Measurements from ENCODE around the gene IL9.

IL9 gene

DNA sequence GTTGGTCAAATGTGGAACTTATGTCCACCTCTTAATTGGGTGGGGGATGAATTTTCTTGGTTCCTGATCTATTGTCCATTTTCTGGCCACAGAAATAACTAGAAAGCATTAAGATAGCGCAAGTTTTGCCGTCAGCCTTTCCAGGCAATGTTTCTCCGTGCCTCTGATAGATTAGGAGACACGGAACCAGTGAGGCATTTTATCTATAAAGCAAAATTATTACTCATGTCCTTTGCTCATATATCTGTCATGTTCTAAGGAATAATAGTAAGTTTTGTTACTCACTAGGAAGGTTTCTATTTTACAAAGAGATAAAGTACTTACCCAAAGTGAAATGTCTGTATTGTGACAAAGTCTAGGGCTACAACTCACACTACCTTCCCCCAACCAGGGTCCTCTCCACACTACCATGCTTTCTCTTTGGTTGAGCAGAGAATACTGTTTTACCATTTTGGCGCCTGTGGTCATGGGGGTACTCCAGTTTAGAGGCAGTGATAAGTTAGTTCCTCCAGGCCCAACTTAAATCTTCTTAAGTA lies 19.9 kb upstream of the IL9 start:
- TF ChIP-seq, protein P1, sequence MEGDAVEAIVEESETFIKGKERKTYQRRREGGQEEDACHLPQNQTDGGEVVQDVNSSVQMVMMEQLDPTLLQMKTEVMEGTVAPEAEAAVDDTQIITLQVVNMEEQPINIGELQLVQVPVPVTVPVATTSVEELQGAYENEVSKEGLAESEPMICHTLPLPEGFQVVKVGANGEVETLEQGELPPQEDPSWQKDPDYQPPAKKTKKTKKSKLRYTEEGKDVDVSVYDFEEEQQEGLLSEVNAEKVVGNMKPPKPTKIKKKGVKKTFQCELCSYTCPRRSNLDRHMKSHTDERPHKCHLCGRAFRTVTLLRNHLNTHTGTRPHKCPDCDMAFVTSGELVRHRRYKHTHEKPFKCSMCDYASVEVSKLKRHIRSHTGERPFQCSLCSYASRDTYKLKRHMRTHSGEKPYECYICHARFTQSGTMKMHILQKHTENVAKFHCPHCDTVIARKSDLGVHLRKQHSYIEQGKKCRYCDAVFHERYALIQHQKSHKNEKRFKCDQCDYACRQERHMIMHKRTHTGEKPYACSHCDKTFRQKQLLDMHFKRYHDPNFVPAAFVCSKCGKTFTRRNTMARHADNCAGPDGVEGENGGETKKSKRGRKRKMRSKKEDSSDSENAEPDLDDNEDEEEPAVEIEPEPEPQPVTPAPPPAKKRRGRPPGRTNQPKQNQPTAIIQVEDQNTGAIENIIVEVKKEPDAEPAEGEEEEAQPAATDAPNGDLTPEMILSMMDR (IDR thresholded peaks at IDR 0.05; ENCODE audit: borderline replicate concordance, insufficient read depth, low read depth, low read length), result no peak
- H3K4me3 ChIP-seq (ENCODE audit: low read depth, low read length), result no peak overlapping the region

DNA sequence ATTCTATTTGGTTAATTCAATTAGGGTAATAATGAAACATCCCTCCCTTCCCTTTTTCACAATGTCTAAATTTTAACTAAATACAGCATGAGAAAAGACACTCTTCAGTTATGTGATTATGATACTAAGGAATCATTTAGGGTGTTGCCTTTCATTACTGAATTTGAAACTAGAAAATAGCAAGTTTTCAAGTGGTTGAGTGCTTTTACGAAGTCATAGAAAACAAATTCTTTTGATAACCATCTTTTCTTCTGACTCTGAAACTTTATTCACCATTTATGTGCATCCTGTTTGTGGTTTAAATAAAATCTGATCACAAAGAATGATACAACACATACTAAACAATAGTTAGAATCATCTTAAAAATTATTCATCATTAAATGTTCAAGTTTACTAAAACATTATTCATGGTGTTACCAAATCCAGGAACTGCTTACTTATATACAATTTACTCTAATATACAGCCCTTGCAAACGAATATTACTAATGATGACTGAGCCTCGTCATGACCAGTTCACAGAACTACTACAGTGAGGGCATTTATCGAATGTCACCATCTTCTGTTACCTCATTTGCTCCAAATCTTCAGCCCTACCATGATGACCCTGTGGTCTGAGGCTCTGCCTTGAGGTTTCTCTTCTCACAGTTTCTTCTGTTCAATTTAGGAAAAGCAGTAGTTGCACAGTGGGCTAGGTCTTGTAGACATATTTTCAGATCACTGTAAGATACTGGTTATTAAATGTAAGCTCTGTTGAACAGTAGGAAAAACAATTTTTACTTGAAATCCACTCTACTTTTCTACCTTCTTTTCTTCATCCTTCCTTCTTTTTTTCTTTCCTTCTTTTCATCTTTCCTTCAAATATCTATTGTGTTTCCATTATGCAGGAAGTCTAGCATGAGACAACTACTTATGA lies 18.3 kb upstream of the IL9 start:
- no peak overlapping the region for H3K4me3 ChIP-seq (ENCODE audit: low read depth, low read length)
- TF ChIP-seq, protein P1 (IDR thresholded peaks at IDR 0.05; ENCODE audit: borderline replicate concordance, insufficient read depth, low read depth, low read length), result no peak

DNA sequence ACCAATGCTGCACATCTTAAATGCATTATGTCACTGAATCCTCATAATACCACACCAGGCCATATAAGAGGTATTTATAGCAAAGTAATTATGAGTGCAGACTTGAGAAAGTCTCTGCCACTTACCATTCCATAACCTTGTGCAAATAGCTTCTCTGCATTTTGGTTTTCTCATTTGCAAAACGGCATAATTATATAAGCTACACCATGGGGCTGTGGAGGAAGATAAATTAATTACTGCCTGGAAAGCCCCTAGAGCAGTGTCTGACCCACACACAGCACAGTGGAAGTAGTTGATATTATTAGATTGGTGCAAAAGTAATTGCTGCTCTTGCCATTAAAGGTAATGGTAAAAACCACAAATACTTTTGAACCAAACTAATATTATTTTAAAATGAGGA lies 9.5 kb upstream of the IL9 start:
- no peak overlapping the region for H3K4me3 ChIP-seq (ENCODE audit: low read depth, low read length)
- TF ChIP-seq, protein P1 (IDR thresholded peaks at IDR 0.05; ENCODE audit: borderline replicate concordance, insufficient read depth, low read depth, low read length), result no peak

DNA sequence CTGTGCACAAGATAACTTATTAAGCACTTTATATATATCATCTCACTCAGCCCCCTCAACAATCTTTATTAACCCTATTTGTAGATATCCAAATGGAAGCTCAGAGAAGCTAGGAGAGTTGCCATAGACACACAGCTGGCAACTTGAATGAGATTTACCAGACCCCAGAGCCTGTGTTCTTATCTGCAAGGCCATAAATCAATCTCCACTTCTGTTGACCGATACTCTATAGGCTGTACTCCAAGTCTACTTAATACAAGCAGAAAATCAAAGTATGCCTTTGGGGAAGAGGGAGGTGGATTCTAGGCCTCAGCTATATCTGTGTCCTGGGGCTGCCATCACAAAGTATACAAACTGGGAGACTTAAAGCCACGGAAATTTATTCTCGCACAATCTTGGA lies 6.0 kb upstream of the IL9 start:
- TF ChIP-seq, protein P1 (IDR thresholded peaks at IDR 0.05; ENCODE audit: borderline replicate concordance, insufficient read depth, low read depth, low read length), result no peak
- H3K4me3 ChIP-seq (ENCODE audit: low read depth, low read length), result no peak overlapping the region

DNA sequence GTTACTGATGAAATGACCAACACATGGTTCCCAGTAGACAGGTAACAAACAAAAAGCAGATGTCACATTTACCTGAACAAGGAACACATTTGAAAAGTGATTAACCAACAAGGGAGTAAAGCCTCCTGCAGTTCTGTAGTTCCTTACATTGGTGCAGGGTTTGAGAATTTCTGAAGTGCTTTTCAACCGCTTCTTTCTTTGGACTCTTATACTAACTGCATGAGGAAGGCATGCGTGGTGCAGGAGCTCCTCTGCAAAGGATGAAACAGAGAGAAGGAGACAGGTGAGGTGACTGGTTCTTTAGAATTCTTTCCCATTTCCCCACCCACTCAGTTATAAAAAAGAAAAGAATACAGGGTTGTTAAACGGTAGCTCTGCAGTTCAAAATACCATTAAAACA lies 4.6 kb upstream of the IL9 start:
- no peak overlapping the region for H3K4me3 ChIP-seq (ENCODE audit: low read depth, low read length)
- TF ChIP-seq, protein P1 (IDR thresholded peaks at IDR 0.05; ENCODE audit: borderline replicate concordance, insufficient read depth, low read depth, low read length), result no peak

DNA sequence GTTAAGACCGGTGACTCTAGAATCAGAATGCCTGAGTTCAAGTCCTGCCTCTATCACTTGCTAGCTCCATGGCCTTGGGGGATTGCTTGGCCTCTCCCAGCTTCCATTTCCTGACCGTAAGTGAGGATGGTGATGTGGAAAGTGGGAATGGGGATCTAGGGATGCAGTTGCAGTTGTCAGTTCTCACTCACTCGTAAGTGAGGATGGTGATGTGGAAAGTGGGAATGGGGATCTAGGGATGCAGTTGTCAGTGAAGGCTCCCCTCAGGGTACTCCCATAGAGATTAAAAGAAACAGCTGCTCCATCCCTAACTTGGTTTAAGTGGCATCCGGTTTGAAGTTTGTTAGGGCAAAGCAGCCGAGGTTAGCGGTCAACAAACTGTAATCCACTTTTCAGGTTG lies 3.0 kb upstream of the IL9 start:
- TF ChIP-seq, protein P1 (IDR thresholded peaks at IDR 0.05; ENCODE audit: borderline replicate concordance, insufficient read depth, low read depth, low read length), result no peak
- no peak overlapping the region for H3K4me3 ChIP-seq (ENCODE audit: low read depth, low read length)

DNA sequence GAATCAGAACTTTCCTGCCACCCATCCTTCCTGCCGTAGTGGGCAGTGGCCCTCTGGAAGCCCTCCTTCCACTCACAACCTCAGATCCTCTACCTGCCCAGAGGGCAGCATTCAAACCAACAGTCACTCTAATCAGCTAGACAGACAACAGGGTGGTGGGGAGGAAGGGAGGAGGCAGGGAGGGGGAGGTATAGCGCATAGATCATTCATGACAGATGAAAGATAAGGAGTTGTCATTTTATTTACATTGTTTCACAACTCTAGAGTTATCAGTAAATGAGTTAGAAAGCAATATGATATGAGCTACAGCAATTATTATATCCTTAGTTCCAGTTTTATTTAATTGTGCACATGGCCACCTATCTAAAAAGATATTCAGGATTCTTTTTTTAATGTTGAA lies 852 bp downstream of the IL9 start:
- H3K4me3 ChIP-seq (ENCODE audit: low read depth, low read length), result no peak overlapping the region
- TF ChIP-seq, protein P1 (IDR thresholded peaks at IDR 0.05; ENCODE audit: borderline replicate concordance, insufficient read depth, low read depth, low read length), result no peak

Measured in GM12875 (cell line).